H1 (cell line): Measurements from ENCODE around the gene IL17RD. TPM values are rescaled to one million over a fixed set of nuclear protein-coding genes. Genes with fewer than 3 reads are reported as not detected.

Experiments used
- CTBP2 ChIP-seq: IDR thresholded peaks from 2 replicates; pipeline ENCODE4 v1.7.0; 2011; ENCODE audit warnings: borderline replicate concordance, mild to moderate bottlenecking, moderate library complexity, mixed read lengths, low read length; ENCODE audit not compliant: insufficient read depth, insufficient read length
- SP4 ChIP-seq: IDR thresholded peaks from 2 replicates; pipeline ENCODE4 v1.6.1; 2012; ENCODE audit warnings: low read length, inconsistent platforms
- TAF7 ChIP-seq: optimal IDR thresholded peaks from 2 replicates; pipeline ENCODE3; 2011; ENCODE audit warnings: low read depth, mild to moderate bottlenecking, inconsistent platforms, low read length, moderate library complexity, borderline replicate concordance
- TEAD4 ChIP-seq: IDR thresholded peaks from 2 replicates; pipeline ENCODE4 v1.6.1; 2012; ENCODE audit warnings: low read depth, low read length, inconsistent platforms, mixed read lengths
- ZNF274 ChIP-seq: IDR thresholded peaks from 2 replicates; pipeline ENCODE4 v1.7.0; 2012; ENCODE audit warnings: low read length, borderline replicate concordance; ENCODE audit errors: extremely low read depth
- polyA plus RNA-seq, 7 experiments: library from polyadenylated mRNA; depleted of rRNA in 3 of 7; stranded (reverse) in 5 of 7; unstranded in 2 of 7; fragments of >200 nt in 5 of 7; fragments of 200-250 nt in 2 of 7; gene quantifications; 1 replicate in 5 of 7; 2 replicates in 1 of 7; 4 replicates in 1 of 7; pipeline versions ENCODE4 v1.2.1 to v1.2.3, GENCODE V29; 2011 to 2013; ENCODE audit warnings: missing spikeins in 2 of 7, mixed read lengths in 2 of 7
- total RNA-seq: library from RNA; stranded (reverse); fragmentation: NEBNext Ultra II Directional; extraction: Animal tissue kit (Norgen Biotek cat#: 25700); gene quantifications from 2 replicates; pipeline ENCODE4 v1.2.1, GENCODE V29; 2021

The IL17RD gene
- total and polyA plus RNA-seq, 2 of the 8 experiments (the other 6 are each of a cell fraction or from before 2014, with no cell fraction given), result 10.9 to 48.9 TPM

DNA sequence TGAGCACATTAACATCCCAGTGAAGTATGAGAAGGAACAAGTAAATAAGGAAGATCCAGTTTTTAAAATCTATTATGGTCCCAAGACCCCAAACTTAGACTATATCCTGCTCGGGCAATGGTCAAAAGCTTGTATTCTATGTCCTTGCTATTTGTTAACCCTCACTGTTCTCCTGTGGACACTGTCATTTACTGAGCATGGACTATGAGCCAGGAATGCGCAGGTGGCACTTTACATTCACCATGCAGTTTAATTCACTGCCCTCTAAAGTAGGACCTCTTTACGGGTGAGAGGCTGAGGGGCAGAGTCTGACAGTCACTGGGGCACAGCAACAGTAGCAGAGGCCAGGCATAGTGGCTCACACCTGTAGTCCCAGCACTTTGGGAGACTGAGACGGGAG lies 76.1 kb downstream of the IL17RD start (continued):
- no peak for TF ChIP-seq TAF7
- no peak for TF ChIP-seq CTBP2
- TF ChIP-seq SP4, result no peak
- no peak for TF ChIP-seq ZNF274
- TF ChIP-seq TEAD4, result no peak
